NCI-H2081 treated with DMSO at 0.1 percent for 48 hours (cell line): ENCODE results near the gene RPL7L1.
"Not testable (repeated sequence)": the region's sequence is repeated elsewhere in the genome, so short reads cannot be mapped to it uniquely, and the experiment has no call there.

ENCODE experiments used
- DNase-seq: peaks from one replicate; lab custom pipeline; 2025; lab: John Stamatoyannopoulos, UW

RPL7L1 gene

DNA sequence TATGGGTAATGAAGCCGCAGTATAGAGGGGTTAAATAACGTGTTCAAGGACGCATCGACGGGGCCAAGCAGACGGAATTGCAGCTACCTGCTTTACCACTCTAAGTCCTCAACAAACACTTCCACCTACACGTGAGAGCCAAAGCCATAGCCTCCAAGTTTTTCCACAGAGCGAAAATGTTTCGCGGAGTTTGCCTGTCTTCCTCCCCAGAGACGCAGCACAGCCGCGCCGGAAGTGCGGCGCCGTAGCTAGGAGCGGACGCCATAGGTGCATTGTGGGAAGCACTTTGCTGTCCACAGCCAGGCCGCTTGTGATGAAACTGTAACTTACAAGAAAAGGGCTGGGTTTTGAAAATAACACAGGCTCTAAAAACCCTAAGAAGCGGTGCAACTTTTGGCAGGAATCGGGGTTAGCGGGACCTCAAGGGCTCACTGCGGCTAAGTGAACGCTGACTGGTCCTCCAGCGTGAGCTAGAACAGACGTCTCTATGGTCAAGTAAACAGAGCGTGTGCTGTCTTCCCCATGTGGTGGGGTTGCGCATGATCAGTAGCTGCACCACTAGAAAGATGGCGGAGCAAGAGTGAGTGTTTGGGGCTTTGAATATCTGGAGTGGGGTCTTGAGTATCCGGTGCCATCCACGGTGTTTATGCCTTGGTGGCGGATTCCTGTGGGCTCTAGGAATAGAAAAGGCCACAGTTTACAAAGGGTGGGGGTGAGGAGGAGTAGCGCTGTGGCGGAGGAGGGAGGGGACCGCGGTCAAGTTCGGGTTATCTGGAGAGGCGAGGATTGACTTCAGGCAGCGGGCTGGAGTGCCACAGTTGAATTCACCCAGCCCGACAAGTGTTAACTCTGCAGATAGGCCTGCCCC, at the start of gene RPL7L1:
Gene RPL7L1, plus strand, starts transcription at position 245 of the 868 bp plus-strand sequence. Its CDS starts 295 bp downstream, at position 540.
- peak; percentile 78 for DNase-seq

GRCh38 chr6:42831237-42831636, 48.2 kb upstream of the RPL7L1 start:
- DNase-seq = no peak

DNA sequence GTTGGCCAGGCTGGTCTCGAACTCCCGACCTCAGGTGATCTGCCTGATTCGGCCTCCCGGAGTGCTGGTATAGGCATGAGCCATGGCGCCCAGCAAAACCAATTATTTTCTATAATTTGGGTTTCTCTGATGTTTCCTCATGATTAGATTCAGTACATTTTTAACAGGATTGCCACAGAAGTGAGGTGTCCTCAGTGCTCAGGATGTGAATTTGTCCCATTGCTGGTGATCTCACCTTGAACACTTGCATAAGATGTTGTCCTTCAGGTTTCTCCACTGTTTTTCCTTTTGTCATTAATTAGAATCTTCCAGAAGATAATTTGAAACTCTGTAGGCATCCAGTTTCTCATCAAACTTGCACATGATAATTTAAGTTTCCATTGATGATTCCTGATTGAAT, 45.4 kb upstream of the RPL7L1 start:
- no peak for DNase-seq

DNA sequence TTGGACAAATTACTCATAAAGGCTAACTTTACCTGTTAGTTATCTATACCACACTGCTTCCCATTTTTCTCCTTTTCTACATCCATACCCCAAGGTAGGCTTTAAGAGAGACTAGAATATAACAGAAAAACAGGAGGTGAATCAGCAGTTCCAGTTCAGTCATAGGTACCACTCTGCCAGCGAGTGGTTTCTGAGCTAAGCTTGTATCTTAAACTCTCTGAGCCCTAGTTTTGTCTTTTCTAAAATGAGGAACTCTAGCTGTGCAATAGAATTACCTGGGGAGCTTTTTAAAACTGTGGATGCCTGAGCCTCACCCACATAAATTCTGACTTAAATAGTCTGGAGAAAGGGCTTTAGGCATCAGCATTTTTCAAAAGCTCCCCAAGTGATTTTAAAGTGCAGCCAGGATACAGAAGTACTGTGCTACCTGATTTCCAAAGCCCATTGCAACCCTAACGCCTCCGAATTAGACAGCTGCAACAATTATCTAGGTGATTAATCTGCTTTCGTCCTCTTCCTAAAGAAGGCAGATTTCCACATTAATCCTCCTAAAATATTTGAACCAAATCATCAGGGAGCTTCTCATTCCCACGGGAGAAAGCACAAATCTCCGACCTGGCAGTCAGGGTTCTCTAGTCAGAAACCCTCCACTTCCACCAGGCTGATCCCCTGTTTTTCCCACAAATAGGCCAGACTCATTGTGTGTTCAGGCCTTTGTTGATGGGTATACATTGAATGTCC, 37.4 kb upstream of the RPL7L1 start:
- no peak for DNase-seq

DNA sequence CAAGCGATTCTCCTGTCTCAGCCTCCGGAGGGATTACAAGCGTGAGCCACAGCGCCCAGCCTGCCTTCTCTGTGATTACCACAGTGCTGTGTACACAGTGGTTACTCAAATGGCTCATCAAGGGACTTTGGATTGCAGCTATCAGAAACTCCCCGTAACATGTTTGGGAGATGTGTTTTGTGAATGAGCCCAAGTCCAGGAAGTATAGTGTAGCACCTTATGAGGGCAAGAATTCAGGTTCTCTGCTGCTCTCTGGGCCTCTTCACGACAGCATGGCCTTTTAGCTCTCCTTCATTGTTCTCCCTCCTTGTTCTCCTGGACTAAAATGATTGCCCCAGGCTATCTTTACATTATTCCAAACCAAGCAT, 34.1 kb upstream of the RPL7L1 start:
- no peak for DNase-seq

DNA sequence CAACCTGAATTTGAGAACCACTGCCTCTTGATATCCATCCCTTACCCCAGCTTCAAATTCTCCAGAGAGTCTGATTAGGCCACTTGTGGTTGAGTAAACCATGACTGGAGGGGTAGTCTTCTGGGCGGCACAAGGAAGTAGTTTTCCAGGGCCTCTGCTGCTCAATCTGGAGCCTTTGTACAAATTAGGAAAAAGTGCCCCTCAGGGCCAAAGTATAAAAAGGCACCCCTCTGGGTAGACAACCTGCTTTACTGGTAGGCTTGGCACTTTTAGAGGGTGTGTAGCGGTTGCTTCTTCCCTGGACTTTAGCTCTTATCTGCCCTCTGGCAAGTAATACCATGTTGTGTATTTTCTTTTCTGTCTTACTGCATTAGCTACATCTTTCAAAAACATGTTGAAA, 32.9 kb upstream of the RPL7L1 start:
- no peak for DNase-seq

GRCh38 chr6:42848700-42849099, 30.7 kb upstream of the RPL7L1 start:
- DNase-seq = no peak

DNA sequence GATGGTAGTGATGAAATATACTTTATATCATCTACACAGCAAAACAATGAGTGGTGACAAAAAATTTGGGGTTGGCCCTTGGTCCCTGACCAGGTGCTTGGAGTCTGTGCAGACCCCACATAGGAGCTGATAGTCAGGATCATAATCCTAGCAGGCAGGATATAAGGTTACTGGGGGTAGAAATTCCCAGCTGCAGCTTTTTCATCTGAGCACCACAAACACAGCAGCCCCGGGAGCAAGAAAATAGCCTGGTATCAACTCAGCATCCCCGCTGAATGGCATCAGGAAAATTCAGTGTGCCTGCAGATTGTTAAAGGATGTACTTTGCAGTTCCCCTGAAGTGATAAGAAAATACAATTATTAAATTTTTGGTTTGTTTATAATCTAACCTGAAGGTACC, 27.8 kb upstream of the RPL7L1 start:
- no peak for DNase-seq

DNA sequence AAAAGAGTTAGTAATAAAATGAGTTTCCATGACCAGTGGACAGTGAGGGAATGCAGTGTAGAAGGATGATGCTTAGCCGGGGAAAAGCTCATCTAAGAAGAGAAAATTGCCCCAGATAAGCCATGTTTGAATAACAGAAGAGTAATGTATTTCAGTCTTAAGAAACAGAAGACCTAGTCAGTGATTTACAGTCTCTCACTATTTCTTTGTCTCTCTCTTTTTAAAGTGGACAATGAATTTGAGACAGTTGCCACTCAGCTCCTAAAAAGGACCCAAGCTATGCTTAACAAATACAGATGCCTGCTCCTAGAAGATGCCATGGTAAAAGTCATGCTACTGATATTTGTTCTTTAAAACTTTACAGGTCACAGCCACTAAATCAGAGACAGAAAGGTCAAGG, 19.4 kb upstream of the RPL7L1 start:
- DNase-seq = no peak

- no peak for DNase-seq
Measured at GRCh38 chr6:42860481-42860880, 18.9 kb upstream of the RPL7L1 start.

DNA sequence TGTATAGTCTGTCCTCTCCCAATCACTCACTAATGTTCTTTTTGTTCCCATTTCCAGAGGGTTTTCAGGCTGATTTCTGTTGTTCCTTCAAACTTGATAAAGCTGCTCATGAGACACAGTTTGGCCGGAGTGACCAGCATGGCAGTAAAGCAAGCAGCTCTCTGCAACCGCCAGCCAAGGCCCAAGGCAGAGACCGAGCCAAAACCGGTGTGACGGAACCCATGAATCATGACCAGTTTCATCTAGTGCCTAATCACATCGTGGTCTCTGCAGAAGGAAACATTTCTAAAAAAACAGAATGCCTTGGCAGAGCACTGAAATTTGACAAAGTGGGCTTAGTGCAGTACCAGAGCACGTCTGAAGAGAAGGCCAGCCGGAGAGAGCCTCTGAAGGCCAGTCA, 14.8 kb upstream of the RPL7L1 start:
- DNase-seq = no peak

GRCh38 chr6:42870145-42870936, 9.1 kb upstream of the RPL7L1 start:
- no peak for DNase-seq

DNA sequence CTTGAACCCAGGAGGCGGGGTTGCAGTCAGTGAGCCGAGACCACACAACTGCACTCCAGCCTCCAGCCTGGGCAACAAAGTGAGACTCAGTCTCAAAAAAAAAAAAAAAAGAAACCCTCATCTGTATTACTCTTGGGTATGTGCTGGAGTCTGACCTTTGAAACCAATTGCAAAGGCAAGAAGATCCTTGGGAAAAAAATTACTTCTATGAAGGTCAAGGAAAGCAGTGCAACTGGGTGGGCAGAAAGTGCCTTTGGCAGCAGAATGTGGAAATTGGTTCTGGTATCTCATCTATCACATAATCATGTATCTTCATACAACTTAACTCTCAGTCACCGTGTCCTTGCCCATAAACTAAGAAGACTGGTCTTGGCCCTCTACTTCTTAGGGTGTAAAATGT, 7.7 kb upstream of the RPL7L1 start:
- DNase-seq = no peak

- no peak for DNase-seq
Measured at GRCh38 chr6:42873313-42873712, 6.1 kb upstream of the RPL7L1 start.

- no peak for DNase-seq
Measured at GRCh38 chr6:42877695-42878094, 1.7 kb upstream of the RPL7L1 start.

DNA sequence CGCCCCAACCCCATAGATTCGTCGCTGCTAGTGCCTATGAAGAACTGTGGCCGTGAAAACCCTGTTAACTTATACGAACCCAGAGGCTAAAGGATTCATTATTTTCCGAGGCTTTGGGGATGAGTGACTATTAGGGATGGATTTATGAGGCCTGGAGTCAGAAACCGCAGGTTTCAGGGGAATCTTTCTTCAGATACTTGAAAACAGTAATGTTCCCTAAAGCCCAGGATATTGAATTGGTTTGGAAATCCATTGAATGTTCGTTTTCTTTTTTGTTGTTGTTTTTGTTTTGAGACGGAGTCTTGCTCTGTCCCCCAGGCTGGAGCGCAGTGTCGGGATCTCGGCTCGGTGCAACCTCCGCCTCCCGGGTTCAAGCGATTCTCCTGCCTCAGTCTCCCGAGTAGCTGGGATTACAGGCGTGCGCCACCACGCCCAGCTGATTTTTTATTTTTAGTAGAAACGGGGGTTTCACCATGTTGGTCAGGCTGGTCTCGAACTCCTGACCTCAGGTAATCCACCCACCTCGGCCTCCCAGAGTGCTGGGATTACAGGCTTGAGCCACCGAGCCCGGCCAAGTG, 913 bp downstream of the RPL7L1 start:
- not testable (repeated sequence) for DNase-seq

GRCh38 chr6:42880871-42881270, 1.5 kb downstream of the RPL7L1 start:
- not testable (repeated sequence) for DNase-seq

- no peak for DNase-seq
Measured at GRCh38 chr6:42885702-42886101, 6.3 kb downstream of the RPL7L1 start.

DNA sequence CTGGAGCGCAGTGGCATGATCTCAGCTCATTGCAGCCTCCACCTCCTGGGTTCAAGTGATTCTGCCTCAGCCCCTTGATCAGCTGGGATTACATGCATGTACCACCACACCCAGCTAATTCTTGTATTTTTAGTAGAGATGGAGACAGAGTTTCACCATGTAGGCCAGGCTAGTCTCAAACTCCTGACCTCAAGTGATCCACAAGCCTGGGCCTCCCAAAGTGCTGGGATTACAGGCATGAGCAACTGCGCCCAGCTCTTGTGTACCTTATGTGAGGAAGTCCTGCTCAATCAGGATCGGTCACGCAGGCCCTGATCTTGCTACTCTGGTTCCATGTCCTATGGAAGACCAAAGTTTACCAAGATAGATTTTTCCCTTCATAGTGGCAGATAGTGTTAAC, 8.8 kb downstream of the RPL7L1 start:
- not testable (repeated sequence) for DNase-seq

- no peak for DNase-seq
Measured at GRCh38 chr6:42889815-42890214, 10.4 kb downstream of the RPL7L1 start.

DNA sequence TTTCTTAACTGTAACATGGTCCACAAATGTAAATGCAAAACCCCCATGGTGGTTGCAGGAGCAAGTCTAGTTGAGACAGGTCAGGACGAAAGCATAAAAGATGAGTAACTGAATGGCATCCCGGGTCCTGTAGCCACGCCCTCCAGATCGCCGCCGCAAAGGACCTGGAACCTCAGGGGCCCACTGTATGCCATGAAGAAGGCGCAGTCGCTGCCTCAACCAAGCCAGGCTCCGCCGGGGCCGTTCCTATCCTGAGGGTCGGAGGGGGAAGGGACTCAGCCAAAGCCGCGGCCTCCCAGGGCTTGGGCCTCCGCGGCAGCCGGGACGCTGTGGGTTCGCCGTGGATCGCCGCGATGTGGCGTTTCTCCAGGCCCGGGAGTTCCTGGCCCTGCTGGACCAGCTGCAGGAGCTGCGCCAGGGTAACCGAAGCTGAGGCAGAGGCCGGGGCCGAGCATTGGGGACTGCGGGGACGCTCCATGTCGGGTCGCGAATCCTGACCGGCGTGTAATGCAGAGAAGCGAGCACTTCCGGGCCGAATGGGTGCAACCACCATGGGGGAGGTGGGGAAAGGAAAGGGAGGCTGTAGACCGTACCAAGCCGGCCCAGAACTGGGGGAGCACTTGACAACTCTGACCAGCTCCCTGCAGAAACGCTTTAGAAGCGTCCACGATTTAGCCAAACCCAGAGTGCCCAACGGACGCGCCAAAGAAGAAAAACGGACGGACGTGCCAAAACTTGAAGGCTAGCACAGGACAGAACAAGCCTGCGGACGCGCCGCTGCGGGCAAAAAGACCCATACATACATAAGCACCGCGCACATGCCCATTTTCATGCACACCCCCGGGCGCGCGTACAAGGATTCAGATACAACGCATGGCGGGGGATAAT, 11.1 kb downstream of the RPL7L1 start:
- DNase-seq = peak; percentile 84
